NOMO-1 treated with dmso at 0.1 percent for 144 hours (cell line): ENCODE data around the gene EMP3.
"Not testable (repeated sequence)": the region's sequence is repeated elsewhere in the genome, so short reads cannot be mapped to it uniquely, and the experiment has no call there.

ENCODE experiments used
- DNase-seq: peaks from one replicate; lab custom pipeline; 2025; ENCODE audit not compliant: unreplicated experiment; lab: John Stamatoyannopoulos, UW

EMP3 gene

DNA sequence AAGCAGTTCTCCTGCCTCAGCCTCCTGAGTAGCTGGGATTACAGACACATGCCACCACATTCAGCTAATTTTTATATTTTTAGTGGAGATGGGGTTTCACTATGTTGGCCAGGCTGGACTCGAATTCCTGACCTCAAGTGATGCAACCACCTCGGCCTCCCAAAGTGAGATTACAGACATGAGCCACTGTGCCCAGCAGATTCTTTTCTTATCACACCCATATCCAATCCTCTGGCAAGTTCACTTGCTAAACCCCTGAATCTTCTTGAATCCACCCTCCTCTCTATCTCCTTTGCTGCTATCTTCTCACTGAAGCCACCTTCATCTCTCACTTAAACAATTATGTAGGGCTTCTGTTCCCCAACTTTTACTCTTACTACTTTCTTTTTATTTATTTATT is 20.8 kb downstream of the EMP3 start:
- no peak for DNase-seq

DNA sequence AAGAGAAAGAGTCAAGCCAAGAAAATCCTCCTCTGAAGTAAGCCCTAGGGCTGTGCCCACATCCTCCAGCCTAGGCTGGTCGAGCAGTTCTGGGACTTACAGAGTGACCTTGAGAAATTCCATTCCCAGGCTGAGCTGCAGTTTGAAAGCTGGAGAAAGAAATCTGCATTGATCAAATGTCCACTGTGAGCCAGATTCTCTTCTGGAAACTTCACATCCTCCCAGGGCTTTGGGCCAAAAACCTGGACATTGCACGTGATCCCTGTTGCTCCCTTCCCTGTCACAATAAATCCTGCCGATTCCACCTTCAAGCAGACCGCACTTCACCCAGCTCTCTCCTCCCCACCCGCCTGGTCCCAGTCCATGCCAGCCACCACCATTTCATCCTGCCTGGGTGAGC is 22.7 kb downstream of the EMP3 start:
- no peak for DNase-seq

- no peak for DNase-seq
These were observed 23.4 kb downstream of the EMP3 start for GRCh38 chr19:48348737-48349136.

GRCh38 chr19:48350856-48351255 is 25.5 kb downstream of the EMP3 start:
- no peak for DNase-seq

- DNase-seq: no peak
These were observed 26.0 kb downstream of the EMP3 start for GRCh38 chr19:48351341-48351752.

DNA sequence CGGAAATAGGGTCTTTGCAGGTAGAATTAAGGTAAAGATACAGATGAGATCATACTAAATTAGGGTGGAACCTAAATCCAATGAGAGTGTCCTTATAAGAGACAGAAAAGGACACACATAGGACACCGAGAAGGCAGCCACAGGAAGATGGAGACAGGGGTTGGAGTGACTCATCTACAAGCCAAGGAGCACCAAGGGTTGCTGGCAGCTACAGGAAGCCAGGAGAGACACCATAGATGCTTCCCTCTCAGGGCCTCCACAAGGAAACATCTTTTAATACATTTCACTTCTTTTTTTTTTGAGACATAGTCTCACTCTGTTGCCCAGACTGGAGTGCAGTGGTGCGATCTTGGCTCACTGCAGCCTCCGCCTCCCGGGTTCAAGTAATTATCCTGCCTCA is 28.3 kb downstream of the EMP3 start:
- no peak for DNase-seq

DNA sequence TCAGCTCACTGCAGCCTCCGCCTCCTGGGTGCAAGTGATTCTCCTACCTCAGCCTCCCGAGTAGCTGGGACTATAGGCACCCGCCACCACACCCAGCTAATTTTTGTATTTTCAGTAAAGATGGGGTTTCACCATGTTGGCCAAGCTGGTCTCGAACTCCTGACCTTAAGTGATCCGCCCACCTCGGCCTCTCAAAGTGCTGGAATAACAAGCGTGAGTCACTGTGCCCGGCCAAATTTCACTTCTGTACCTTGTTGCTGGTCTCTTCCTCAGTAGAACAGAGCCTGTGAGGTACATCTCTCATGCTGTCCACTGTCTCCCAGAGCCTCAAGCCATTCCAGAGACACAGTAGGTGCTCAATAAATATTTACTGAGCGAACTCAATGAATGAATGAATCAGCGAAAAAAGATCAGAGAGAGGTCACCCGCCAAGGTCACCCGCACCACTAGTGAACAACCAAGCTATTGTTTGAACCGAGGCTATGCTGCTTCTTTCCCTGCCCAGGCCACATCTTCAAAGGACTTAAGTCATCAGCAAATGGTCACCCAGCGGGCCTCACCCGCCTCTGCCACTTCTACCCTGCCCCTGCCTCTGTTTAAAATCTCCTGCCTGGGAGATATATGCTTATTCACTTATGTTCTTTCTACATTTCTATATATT is 29.1 kb downstream of the EMP3 start:
- DNase-seq: no peak

DNA sequence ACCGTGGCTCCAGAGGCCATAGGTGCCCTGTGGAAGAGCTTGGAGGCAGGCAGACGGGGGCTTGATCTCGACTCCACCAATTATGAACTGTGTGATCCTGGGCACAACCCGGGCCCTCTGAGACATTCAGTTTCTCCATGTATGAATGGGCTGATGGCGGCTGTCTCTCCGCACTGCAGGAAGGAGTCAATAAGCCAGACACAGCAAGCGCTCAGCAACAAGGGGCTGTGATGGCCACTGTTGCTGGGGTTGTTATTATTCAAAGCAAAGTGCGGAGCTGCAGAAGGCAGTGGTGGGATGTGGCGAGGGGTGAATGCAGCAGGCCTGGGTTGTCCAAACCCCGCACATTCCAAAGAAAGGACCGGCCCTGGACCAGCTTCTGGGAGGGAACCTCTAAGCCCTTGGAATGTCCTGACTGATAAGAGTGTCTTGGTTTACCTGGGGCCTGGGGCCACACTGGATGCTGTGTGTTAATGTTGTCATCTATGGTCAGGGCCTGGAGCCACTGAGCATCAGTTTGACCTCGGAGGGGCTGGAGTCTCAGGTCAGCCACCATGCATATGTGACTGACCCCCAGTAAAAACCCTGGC is 30.1 kb downstream of the EMP3 start:
- DNase-seq: no peak

DNA sequence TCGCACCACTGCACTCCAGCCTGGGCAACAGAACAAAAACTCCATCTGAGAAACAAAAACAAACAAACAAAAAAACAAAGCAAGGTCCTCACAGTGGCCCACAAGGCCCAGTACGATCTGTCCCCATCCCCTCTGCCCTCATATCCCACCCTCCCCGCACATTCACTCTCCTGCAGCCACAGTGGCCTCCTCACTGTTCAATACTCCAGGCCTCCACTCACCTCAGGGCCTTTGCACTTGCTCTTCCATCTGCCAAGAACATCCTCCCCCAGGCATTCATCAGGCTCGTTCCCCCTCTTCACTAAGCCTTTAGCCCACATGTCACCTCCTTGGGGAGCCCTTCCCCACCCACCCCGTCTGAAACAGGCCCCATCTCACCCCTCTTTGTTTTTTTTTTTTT is 33.8 kb downstream of the EMP3 start:
- DNase-seq: no peak

- DNase-seq: no peak
These were observed 36.6 kb downstream of the EMP3 start for GRCh38 chr19:48361912-48362311.

DNA sequence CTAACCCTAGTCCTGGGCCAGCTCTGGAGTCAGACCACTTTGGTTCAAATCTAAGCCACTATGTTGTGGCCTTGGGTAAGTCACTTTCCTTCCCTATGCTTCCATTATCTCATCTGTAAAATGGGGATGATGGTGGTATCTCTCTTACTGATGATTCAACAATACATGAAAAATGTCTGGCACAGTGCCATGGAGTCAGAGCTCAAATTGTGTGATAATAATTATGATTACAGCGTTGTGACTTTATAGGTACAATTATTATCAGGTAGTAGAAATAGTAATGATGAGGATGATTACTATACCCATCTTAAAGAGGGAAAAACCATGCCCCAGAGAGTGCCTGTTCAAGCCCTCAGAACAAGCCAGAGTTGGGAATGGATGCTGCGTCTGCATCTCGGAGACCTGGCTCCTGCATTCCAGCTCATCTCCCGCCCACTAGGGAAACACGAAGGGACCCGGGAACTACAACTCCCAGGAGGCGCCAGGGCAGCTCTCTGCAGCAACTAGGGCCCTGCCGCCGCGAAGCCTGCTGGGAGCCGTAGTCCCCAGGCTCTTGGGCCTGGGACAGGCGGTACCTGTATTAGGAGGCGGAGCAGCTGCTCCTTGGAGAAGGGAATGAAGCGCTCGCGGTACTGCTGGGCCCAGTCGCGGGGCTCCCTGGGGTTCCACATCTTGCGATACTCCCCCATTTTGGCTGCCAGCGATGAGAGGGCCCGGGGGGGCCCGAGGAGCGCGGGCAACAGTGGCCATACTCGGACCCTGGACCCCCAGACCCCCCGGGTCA is 37.6 kb downstream of the EMP3 start:
- DNase-seq: peak; percentile 85

DNA sequence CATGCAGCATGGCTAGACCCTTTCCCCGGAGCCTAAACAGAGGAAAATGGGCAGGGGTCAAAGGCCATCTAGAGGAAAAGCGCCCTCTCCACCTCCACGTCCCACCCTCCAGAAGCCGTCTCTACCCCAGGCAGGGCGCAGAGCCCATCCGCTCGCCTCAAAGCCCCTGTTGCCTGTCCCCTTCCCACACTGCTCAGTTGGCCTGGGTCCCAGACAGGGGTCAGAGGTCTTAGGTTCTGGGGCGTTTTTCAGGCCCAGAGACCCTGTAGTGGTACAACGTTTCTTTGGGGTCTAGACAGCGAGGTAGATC is 38.1 kb downstream of the EMP3 start:
- no peak for DNase-seq

DNA sequence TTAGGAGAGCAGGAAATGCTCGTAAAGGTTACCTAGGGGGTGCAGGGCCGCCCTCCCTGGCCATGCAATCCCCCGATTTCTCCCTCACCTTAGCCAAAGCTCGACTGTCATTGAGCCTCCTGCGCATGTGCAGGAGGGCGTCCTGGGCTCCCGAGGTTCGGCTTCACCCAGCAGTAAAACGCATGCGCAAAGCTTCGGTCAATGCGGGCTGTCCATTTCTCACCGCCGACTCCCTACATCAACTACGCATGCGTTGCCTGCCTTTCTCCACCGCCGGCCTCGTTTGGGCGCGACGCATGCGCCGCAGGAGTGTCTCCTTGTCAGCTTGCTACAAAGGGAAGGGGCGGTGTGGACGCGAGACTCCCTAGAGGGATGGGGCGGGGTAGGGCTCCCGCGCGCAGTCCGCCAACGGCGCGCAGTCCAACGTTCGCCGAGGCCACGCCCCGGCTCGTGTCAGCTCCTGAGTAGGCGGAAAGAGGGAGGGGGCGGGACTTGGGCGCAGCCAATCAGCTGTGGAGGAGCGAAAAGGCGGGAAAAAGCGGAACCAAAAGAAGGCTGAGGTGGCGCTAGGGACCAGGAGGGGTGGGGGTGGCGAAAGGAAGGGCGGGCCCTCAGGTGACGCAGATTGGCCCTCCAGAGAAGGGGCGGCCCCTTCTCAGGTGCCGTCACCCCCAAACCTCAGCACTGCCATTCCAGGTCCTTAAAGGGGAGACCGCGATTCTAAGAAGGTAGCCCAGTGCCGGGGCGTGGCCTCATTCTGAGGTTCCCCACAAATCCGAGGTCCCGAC is 38.7 kb downstream of the EMP3 start, which contains the start of the genes SYNGR4 and TMEM143:
Gene SYNGR4, plus strand, starts transcription at position 558 of the 788 bp plus-strand sequence. CDS start 1,476 bp downstream, outside the sequence.
Gene TMEM143, minus strand, starts transcription at position 131 of the 788 bp plus-strand sequence. Its CDS starts 20 bp downstream, at position 111.
- peak; percentile 99 for DNase-seq

GRCh38 chr19:48364598-48365348 is 39.4 kb downstream of the EMP3 start:
- DNase-seq: no peak

DNA sequence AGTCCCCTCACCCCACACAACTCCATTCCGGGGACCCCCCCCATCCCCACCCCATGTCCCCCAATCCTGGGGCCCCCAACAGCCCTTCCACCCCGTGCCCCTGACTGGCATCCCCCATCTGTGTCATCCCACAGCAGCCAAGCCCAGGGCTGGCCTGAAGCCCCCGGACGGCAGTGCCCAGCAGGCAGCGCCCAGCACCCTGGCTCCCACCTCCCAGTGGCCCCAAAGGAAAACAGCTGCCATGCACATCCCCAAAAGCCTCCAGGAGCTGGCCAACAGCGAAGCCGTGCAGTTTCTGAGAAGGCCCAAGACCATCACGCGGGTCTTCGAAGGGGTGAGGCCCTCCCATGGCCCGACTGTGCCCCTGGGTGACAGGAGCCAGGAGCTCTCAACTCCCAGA is 40.2 kb downstream of the EMP3 start:
- DNase-seq: no peak

DNA sequence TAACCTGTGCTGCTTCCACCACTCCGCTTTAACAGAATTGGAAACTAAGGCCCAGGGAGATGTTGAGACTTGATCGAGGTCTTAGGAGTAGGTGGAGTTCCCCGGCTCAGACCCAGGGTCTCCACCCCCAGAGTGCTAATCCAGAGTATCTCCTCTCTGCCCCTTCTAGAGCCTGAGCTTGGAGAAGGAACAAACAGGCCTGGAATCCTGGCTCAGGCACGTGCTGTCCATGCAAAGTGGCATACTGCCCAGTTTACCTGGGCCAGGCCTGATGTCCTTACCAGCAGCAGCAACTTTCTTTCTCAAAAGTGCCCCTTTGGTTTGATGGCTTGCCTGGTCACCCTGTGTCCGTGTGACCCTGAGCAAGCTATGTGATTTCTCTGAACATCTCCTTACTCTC is 42.5 kb downstream of the EMP3 start:
- no peak for DNase-seq

DNA sequence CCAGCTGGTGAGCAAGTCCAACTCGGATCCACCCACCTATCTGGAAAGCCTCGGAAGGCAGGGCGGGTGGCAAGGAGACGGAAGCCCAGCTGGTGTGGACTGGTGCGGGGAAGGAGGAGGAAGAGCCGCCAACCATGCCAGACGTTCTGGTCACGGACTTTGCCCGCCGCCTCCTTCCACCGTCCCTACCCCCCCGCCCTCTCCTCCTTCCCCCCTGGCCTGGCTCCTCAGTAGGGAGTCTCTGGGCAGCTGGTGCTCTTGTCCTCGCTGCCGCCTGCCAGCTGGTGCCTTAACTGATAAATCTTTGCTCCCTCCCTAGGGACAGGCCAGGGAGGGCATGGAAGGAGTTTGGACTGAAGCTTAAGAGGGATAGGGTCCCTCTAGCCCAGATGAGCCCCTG is 43.6 kb downstream of the EMP3 start:
- DNase-seq: no peak

- no peak for DNase-seq
These were observed 45.6 kb downstream of the EMP3 start for GRCh38 chr19:48370955-48371354.

GRCh38 chr19:48371367-48371766 is 46.0 kb downstream of the EMP3 start:
- no peak for DNase-seq

DNA sequence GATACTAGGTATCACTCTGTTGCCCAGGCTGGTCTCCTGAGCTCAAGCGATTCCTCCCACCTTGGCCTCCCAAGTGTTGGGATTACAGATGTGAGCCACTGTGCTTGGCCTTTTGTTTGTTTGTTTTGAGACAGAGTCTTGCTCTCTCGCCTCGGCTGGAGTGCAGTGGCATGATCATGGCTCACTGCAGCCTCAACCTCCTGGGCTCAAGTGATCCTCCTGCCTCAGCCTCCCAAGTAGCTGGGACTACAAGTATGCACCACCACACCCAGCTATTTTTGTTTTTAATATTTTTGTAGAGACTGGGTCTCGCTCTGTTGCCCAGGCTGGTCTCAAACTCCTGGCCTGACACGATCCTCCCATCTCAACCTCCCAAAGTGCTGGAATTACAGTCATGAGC is 46.4 kb downstream of the EMP3 start:
- not testable (repeated sequence) for DNase-seq

DNA sequence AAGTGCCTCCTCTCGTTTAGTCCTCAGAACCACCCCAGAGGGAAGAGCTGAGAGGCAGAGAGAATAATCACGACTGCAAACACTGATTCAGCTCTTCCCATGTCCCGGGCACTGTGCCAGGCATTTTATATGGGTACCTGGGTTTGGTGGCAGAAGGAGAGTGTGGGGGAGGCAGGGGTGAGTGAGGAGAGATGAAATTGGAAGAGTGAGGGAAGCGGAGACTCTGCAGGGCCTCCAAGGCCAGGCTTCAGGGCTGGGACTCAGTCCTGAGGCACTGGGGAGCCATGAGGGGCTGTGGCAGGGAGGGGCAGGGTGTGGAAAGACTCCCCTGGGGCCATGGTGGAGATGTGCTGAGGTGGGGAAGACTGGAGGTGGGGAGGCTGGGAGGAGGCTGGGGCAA is 47.6 kb downstream of the EMP3 start:
- DNase-seq: no peak
